Right ventricle myocardium inferior (tissue), 1 donor: ENCODE measurements around the gene RRAS. TPM values are rescaled to one million over a fixed set of nuclear protein-coding genes. Genes with fewer than 3 reads are reported as not detected.
"Not testable (repeated sequence)": the region's sequence is repeated elsewhere in the genome, so short reads cannot be mapped to it uniquely, and the experiment has no call there.

ENCODE experiments used
- ATAC-seq: fragments of 200-7000 bp; cut with Tn5 transposase; one replicate; pipeline ENCODE4 v1.9.1; 2020; ENCODE audit warnings: mild to moderate bottlenecking, moderate library complexity
- DNase-seq: peaks from one replicate; pipeline ENCODE4 v3.0.0; 2021; ENCODE audit errors: missing footprints
- intact Hi-C: fragments of 100-400 bp; cut with DNase I; formaldehyde crosslinking; loops from one replicate; pipeline ENCODE4 v1.11.0; 2022
- total RNA-seq: library from RNA; stranded (reverse); fragmentation: NEBNext Ultra II Directional; extraction: Animal tissue kit (Norgen Biotek cat#: 25700); gene quantifications from one replicate; pipeline ENCODE4 v1.2.1, GENCODE V29; 2021
- donor health status: DM: no; HTN: yes; CAD: no; lungs with severe emphysema.

RRAS gene
- total RNA-seq, 1 donor from 2014 or later: 120 TPM

DNA sequence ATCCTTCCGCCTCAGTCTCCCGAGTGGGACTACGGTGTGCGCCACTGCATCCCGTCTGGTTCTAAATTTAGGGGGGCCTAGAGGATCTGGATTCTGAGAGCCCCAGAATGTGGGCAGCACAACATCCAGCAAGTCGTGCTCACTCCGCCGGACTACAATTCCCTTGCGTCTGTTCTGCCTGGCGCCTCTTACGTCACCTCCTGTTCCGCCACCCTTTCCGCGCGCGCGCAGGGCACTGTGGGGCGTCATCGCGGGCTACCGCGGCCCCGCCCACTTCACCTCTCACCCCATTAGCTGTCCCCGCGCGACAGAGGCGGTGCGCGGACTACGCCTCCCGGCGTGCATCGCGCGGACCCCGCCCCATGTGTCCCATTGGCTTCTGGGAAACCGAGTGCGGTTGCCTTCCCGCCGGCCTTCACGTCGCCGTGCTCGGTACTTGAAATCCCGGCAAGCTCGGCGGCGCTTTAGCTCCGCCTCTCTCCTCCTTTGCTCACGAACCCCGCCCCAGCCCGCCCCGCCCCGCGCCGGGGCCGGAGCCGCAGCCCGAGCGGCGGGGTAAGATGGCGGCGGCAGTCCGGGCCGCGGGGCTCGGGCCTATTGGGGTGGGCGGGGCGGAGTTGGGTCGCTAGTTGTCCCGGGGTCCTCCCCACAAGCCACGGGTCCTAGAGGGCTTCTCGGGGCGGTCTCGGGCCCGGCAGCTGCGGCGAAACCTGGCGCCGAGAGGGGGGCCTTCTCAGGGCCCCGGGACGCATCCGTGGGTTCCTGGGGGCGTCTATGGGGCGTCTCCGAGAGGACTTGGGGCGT, 1.9 kb upstream of the RRAS start, which contains the start of gene SCAF1:
SCAF1 (plus strand) TSS at position 522 of the 804 bp plus-strand sequence. CDS start 2,818 bp downstream, outside the sequence.
- intact Hi-C loops: loop anchor here (2.0 to 5.0 kb wide), 3 partner anchors 35 to 190 kb away; partner anchors contain the start of genes ALDH16A1, PIH1D1, PRMT1 and PRR12
- DNase-seq: peak; percentile 100

DNA sequence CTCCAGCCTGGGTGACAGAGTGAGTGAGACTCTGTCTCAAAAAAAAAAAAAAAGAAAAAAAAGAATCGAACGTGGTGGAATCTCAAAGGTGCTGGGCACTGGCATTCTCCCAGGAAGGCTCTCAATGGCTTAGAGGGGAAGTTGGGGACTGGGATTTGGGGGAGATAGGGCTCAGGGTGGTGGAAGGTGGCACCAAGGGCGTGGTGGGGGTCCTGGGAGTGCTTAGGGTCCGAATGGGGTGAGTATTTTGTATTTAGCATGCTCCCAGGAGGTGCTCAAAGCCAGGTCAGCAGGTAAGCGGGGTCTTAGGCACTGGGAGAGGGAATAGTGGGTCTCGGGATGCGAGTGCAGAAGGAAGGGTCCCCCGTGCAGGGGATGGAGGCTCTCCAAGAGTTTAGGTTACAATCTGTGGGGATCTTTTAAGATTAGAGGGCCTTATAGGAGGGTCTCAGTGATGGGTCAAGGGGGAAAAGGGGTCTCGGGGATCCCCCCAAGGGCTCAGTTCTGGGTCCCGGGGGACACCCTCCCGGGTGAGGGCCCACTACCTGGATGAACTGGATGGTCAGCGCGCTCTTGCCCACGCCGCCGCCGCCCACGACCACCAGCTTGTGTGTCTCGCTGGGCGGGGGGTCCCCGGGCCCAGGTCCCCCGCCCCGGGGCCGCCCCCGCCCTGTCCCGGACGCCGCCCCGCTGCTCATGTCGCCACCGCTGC, 386 bp downstream of the RRAS start:
- ATAC-seq (no peak), DNase-seq (no peak)
- intact Hi-C loops: loop anchor here (2.0 to 5.0 kb wide), 3 partner anchors 37 to 187 kb away; partner anchors contain the start of genes ALDH16A1, PIH1D1, PRMT1 and PRR12

More for the DNA sequence above, 1.9 kb upstream of the RRAS start, which contains the start of gene SCAF1:
- ATAC-seq: peak; percentile 84

DNA sequence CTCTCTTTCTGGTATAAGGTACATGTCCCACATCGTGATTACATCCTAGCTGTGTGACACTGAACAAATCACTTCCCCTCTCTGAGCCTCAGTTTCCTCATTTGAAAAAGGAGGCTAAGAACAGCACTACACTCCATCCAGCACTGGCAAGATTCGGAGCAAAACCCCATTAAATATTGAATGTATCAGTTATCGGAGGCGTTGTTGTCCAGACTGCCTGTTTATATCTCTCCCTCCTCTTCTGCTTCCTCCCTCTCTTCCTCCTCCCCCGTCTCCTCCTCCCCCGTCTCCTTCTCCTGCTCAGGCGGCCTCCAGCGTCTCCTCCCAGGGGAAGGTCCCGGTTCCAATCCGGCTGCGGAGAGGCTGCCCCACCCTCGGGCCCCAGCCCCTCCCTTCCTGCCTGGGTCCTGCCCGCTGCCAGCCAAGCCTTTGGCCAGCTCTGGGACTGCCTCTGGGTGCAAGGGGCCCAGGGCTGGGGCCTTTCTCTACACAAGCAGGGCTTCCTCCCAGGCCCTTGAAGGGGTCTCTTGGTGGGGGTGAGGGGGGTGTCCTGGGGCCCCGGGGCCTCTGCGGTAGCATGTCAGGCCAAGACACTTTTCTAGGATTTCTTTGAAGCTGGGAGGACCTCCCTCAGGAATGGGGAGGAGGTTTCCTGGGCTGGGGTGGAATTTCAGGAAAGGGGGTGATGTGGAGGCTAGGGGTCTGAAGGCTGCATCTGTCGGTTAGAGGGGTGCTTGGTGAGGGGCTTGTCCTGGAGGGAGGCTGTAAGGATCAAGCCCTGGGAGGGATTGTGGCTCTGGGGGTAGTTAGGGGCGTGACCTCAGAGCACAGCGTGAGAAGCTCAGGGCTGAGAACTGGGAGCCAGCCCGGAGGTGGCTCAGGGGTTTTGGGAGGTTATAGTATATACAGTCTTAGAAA, 1.9 kb downstream of the RRAS start:
- intact Hi-C loops: no loop called here
- ATAC-seq (peak; percentile 13), DNase-seq (peak; percentile 94)

DNA sequence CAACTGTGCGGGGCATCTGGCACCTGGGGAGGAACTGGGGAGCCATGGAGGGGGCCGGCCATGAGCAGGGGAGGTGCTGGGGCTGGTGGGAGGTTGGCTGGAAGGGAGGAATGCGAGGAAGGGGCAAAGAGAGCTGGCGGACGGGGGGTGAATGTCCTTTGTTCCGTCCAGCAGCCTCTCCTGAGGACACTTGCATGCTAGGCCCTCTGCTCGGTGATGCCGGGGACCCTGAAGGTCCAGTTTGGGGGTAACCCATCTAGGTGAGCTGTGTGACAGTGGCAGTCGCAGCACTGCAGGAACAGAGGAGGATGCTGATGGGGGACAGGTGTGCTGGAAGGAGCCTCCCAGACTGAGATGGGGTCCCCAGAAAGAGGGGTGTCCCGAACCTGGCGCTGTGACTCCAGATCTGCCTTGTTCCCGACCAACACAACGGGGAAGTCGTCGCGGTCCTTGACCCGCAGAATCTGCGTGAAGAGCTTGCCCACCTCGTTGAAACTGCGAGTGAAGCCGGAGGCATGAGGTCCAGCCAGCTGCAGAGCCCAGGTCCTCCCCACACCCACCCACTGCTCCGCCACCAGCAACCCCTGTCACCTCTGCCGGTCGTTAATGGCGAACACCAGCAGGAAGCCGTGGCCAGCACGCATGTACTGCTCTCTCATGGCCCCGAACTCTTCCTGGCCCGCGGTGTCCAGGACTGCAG, 3.6 kb downstream of the RRAS start:
- intact Hi-C loops: no loop called here
- no peak for ATAC-seq
- no peak for DNase-seq

DNA sequence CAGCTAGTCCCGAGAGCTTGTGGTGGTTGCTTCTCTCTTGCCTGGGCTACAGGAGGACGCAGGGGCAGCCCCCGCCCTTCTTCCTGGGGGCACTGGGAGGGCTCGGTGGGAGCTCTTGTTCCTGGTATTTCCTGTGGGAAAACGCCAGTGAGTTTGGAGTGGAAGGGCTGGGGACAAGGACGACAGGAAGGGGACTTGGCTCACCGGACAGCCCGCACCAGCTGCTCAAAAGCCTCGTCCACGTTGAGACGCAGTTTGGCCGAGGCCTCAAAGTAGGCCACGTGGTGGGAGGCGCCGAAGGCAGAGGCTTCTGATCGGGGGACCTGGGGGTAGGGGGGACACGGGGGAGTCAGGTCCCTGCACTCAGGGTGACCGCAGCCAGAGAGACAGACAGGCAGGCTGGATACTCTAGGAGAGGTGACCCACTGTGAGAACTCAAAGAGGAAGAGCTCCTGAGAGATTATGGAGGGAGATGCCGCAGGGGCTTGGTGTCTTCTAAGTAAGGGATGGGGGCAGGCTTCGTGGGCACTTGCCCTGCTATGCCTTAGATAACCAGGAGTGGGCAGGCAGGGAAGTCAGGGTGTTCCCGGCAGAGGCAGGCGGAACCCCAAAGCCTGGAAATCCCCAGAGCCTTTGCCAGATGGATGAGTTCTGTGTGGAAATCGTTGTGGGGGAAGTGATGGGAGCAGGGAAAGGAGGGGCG, 4.3 kb downstream of the RRAS start:
- DNase-seq (no peak), ATAC-seq (no peak)
- intact Hi-C loops: no loop called here

DNA sequence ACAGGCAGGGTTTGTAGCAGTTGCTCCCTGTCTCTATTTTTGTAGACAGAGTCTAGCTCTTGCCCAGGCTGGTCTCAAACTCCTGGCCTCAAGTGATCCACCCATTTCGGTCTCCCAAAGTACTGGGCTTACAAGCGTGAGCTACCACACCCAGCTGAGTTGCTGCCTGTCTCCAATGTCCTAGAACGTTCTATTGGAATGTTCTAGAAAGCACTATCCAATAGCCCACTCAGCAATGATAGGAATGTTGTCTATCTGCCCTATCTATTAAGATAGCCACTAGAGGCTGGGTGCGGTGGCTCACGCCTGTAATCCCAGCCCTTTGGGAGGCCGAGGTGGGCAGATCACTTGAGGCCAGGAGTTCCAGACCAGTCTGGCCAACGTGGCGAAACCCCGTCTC, 6.7 kb downstream of the RRAS start:
- intact Hi-C loops, ATAC-seq, DNase-seq: not testable (repeated sequence)

DNA sequence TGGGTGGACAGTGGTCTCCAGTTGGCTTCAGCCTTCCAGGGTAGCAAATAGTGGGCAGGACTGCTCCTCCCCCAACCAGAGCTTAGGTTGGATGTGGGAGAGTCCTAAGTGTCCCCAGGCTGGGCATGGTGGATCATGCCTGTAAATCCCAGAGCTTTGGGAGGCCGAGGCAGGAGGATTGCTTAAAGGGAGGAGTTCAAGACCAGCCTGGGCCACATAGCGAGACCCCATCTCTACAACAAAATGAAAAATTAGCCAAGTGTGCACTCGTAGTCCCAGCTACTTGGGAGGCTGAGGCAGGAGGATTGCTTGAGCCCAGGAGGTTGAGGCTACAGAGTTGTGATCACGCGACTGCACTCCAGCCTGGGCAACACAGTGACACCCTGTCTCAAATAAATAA, 7.4 kb downstream of the RRAS start:
- intact Hi-C loops: no loop called here
- ATAC-seq (no peak), DNase-seq (no peak)

DNA sequence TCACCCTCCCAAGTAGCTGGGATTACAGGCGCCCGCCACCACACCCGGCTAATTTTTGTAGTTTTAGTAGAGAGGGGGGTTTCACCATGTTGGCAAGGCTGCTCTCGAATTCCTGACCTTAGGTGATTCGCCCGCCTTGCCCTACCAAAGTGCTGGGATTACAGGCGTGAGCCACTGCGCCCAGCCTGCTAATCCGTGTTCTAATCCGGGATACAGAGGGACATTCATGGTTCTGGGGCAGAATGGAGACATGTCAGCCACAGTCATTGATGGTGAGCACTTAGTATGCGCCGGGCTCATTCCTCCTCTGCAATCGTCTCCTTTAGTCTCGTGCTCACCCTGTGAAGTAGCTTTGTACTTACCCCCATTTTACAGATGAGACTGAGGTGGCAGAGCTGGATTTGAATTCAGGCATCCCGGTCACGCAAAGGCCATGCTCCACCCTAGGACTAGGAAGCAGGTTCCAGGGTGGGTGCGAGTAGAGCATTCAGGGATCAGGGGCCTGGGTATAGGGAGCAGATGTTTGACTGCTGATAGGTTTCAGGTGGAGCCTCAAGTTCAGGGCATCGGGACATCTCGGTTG, 8.2 kb downstream of the RRAS start:
- intact Hi-C loops: no loop called here
- no peak for DNase-seq

DNA sequence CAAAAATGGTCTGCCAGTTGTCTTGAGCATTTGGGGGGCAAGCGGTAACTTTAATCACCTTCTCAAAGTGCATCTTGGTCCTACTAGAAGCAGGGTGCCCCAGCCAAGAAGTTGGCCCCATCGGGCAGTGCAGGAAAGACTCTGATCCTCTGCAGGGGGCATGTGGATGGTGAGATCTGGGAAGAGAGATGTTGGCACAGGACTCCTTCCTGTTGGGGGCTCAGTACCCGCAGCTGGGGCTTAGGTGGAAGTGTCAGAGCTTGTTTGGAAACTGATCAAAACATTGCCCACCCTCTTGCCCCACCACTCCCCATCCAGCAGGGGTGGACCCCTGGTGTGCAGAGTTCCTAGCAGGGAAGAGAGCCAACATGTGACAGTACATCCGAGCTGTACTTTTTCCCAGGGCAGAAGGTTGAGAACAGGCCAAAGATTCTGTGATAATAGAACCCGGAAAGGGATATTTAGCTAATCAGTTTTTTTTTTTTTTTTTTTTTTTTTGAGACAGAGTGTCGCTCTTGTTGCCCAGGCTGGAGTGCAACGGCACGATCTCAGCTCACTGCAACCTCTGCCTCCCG, 8.8 kb downstream of the RRAS start:
- intact Hi-C loops: no loop called here
- ATAC-seq: no peak
- DNase-seq: no peak

More for the DNA sequence above, 8.2 kb downstream of the RRAS start:
- ATAC-seq: no peak

DNA sequence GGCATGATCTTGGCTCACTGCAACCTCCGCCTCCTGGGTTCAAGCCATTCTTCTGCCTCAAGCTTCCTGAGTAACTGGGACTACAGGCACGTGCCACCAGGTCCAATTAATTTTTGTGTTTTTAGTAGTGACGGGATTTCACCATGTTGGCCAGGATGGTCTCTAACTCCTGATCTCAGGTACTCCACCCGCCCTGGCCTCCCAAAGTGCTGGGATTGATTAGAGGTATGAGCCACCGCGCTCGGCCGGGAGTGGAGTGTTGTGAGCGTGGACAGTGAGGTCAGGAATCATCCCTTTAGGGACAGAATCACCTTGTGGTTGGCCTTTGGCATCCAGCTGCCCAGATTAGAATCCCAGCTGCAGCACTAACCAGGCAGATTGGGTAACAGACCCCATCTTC, 10.3 kb downstream of the RRAS start:
- DNase-seq (no peak), ATAC-seq (no peak)
- intact Hi-C loops: no loop called here

DNA sequence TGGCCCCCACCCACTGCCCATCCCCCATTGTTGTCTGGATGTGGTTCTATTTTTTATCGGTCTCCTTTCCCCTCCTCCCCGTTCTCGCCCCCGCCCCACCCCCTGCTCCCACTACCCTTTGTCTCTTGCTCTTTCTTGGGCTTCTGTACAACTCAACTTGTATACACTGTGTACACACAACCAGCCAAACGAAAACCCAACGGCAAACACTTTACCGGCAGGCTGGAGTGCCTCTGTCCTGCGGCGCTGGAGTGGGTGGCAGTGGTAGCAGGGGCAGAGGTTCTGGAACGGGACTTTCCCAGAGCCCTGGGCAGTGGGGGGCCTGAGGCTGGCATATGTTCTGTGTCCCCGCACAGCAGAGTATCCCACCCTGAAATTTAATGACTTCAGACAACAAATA, 13.7 kb downstream of the RRAS start:
- no peak for DNase-seq
- intact Hi-C loops: no loop called here
- no peak for ATAC-seq

DNA sequence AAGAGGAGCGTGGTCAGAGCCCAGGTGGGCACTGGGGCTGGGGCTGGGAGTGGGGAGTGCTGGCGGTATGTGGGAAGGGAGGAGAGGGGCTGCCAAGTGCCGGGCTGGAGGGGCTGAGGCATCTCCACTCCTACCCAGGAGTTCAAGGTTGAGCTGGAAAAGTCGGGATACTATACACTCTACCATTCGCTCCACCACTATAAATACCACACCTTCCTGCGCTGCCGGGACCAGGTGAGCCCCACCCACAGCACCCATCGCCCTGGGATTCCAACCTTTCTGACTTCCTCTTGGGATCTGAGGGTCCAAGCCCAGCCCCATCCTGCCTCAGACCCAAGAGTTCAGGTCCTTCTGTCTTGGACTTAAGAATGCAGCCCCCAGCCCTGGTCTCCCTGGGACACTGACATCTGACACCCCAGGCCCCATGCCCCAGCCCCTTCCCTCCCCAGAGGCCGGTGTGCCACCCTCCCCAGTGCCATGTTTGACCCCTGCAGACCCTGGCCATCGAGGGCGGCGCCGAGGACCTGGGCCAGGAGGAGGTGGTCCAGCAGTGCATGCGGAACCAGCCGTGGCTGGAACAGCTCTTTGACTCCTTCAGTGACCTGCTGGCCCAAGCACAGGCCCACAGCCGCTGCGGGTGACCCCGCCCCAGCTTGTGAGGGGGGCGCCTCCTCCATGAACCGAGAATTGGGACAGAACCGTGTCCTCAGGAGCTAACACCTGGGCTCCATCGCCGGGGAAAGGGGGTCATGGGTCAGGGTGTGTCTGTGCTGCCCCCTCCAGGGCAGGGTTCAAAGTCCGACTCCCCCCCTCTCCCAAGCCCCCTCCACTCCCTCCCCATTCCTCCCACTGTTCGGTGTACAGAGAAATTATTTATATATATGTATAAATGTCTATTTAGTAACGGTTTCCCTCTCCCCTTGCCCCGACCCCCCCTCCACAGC, 14.7 kb downstream of the RRAS start:
- no peak for DNase-seq
- peak; percentile 17 for ATAC-seq
- intact Hi-C loops: no loop called here

DNA sequence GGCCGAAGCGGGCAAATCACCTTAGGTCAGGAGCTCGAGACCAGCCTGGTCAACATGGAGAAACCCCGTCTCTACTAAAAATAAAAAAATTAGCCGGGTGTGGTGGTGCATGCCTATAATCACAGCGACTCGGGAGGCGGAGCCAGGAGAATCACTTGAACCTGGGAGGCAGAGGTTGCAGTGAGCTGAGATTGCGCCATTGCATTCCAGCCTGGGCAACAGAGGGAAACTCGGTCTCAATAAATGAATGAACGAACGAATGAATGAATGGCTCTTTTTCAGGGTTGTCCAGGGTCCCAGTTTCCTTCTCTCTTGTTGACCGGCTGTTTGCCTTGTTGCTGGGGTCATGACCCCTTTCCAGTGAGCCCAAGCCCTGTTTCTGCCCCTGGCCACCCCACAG, 22.1 kb downstream of the RRAS start:
- DNase-seq, intact Hi-C loops, ATAC-seq: not testable (repeated sequence)

DNA sequence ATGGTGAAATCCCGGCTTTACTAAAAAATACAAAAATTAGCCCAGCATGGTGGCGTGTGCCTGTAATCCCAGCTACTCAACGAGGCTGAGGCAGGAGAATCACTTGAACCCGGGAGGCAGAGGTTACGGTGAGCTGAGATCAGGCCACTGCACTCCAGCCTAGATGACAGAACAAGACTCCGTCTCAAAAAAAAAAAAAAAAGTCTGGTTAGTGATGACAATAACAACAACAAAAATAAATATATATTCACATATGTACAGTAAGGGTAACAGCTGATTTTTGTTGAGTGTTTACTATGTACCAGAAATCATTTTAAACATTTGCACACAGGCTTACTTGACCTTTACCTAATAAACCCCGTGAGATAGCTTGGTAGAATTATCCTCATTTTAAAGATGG, 23.0 kb downstream of the RRAS start:
- intact Hi-C loops: no loop called here
- no peak for ATAC-seq
- no peak for DNase-seq

DNA sequence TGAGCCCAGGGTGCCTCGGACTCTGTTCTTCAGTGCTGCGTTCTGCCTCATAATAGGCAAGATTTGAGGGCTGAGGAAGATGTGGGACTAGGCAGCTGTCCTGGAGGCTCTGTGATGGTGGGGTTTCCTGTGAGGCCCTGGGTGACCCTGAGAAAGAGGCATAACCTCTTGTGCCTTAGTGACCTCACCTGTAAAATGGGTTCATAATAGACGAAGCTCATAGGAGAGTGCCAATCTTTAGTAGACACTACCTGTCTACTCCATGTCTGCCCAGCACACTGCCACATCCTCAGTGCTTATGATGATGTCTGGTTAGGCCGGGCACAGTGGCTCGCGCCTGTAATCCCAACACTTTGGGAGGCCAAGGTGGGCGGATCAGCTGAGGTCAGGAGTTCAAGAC, 23.4 kb downstream of the RRAS start:
- intact Hi-C loops: no loop called here
- ATAC-seq: no peak
- DNase-seq: no peak

DNA sequence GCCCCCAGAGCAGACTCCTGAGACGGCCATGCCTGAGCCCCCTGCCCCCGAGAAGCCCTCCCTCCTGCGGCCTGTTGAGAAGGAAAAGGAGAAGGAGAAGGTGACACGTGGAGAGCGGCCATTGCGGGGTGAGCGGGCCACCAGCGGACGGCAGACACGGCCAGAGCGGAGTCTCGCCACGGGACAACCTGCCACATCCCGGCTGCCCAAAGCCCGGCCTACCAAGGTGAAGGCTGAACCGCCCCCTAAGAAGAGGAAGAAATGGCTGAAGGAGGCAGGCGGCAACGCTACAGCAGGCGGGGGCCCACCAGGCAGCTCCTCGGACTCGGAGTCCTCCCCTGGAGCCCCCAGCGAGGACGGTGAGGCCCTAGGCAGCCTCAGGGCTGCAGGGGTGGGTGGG, 24.1 kb downstream of the RRAS start:
- ATAC-seq (no peak), DNase-seq (no peak)
- intact Hi-C loops: no loop called here
